Neuronal stem cell (in vitro differentiated cells): ENCODE data around the gene SSRP1.
"Not testable (repeated sequence)": the region's sequence is repeated elsewhere in the genome, so short reads cannot be mapped to it uniquely, and the experiment has no call there.

Experiments
- DNase-seq: peaks from one replicate; pipeline ENCODE4 v3.0.0-alpha.2; 2013; ENCODE audit warnings: low spot score
- H2AFZ ChIP-seq: one replicate; pipeline ENCODE4 v1.6.1; 2013; ENCODE audit warnings: mild to moderate bottlenecking, low read length, inconsistent platforms
- H2AK5ac ChIP-seq: 2 replicates; pipeline ENCODE4 v1.6.1; 2013; ENCODE audit warnings: low read depth, mild to moderate bottlenecking, inconsistent platforms, low read length, moderate library complexity, mixed read lengths
- H2BK120ac ChIP-seq: 2 replicates; pipeline ENCODE4 v1.6.1; 2013; ENCODE audit warnings: low read depth, mild to moderate bottlenecking, inconsistent platforms, low read length, moderate library complexity, mixed read lengths
- H2BK12ac ChIP-seq: one replicate; pipeline ENCODE4 v1.6.1; 2013; ENCODE audit warnings: low read length, inconsistent platforms
- H2BK15ac ChIP-seq: 2 replicates; pipeline ENCODE4 v1.6.1; 2013; ENCODE audit warnings: mild to moderate bottlenecking, low read length, inconsistent platforms, mixed read lengths
- H2BK5ac ChIP-seq: one replicate; pipeline ENCODE4 v1.6.1; 2013; ENCODE audit warnings: inconsistent platforms, mild to moderate bottlenecking, low read length, moderate library complexity
- H3K14ac ChIP-seq: one replicate; pipeline ENCODE4 v1.6.1; 2013; ENCODE audit warnings: low read length, inconsistent platforms
- H3K18ac ChIP-seq: 2 replicates; pipeline ENCODE4 v1.6.1; 2013; ENCODE audit warnings: low read length, inconsistent platforms
- H3K23ac ChIP-seq: 2 replicates; pipeline ENCODE4 v1.6.1; 2013; ENCODE audit warnings: low read depth, mild to moderate bottlenecking, mixed read lengths, low read length, inconsistent platforms; ENCODE audit not compliant: poor library complexity
- H3K27ac ChIP-seq: replicated peaks from 3 replicates; pipeline ENCODE4 v1.5.1; 2013; ENCODE audit warnings: low read length, inconsistent platforms
- H3K27me3 ChIP-seq, 3 experiments: 2 replicates each; pipeline ENCODE4 v1.6.1; 2013; ENCODE audit warnings: low read length in 3 of 3, mild to moderate bottlenecking in 2 of 3, inconsistent platforms in 1 of 3, low read depth in 1 of 3, mixed read lengths in 1 of 3, moderate library complexity in 1 of 3; ENCODE audit not compliant: control insufficient read depth in 3 of 3, insufficient read depth in 3 of 3
- H3K36me3 ChIP-seq, 2 donors: replicated peaks in 1 of 2; 2 replicates each; pipeline ENCODE4 v1.6.1; 2013; ENCODE audit warnings: low read length in 2 of 2; ENCODE audit not compliant: control insufficient read depth in 2 of 2, insufficient read depth in 2 of 2
- H3K4ac ChIP-seq: 2 replicates; pipeline ENCODE4 v1.6.1; 2013; ENCODE audit warnings: inconsistent platforms, mild to moderate bottlenecking, low read length, moderate library complexity
- H3K4me1 ChIP-seq, 2 donors: 1 replicate in 1 of 2; 2 replicates in 1 of 2; pipeline ENCODE4 v1.6.1; 2013; ENCODE audit warnings: low read length in 2 of 2, low read depth in 1 of 2; ENCODE audit not compliant: control insufficient read depth in 2 of 2, insufficient read depth in 1 of 2
- H3K4me2 ChIP-seq: one replicate; pipeline ENCODE4 v1.6.1; 2013; ENCODE audit warnings: mild to moderate bottlenecking, low read length, inconsistent platforms; ENCODE audit not compliant: insufficient read depth, poor library complexity, severe bottlenecking
- H3K4me3 ChIP-seq, 2 donors: 2 replicates each; pipeline ENCODE4 v1.5.1; 2013; ENCODE audit warnings: low read length in 2 of 2, mild to moderate bottlenecking in 2 of 2, inconsistent platforms in 1 of 2, moderate library complexity in 1 of 2
- H3K79me1 ChIP-seq: one replicate; pipeline ENCODE4 v1.6.1; 2013; ENCODE audit warnings: low read depth, mild to moderate bottlenecking, inconsistent platforms, low read length, moderate library complexity
- H3K9ac ChIP-seq: one replicate; pipeline ENCODE4 v1.6.1; 2013; ENCODE audit warnings: mild to moderate bottlenecking, low read depth, low read length, inconsistent platforms; ENCODE audit not compliant: poor library complexity
- H3K9me3 ChIP-seq, 2 donors: replicated peaks in 1 of 2; 2 replicates each; pipeline versions ENCODE3 to v1.6.1; 2013; ENCODE audit warnings: low read length in 2 of 2, mild to moderate bottlenecking in 2 of 2, inconsistent platforms in 1 of 2, low read depth in 1 of 2, mixed read lengths in 1 of 2, moderate library complexity in 1 of 2; ENCODE audit not compliant: control insufficient read depth in 2 of 2, insufficient read depth in 1 of 2
- H4K8ac ChIP-seq: one replicate; pipeline ENCODE4 v1.6.1; 2013; ENCODE audit warnings: low read depth, mild to moderate bottlenecking, inconsistent platforms, low read length, moderate library complexity
- H4K91ac ChIP-seq: one replicate; pipeline ENCODE4 v1.6.1; 2013; ENCODE audit warnings: low read length, low read depth, mild to moderate bottlenecking, inconsistent platforms; ENCODE audit not compliant: poor library complexity
- WGBS, 2 donors: extraction: QIAGEN DNeasy Blood & Tissue Kit; methylation state at CpG; one replicate each; pipeline ENCODE4 v1.1.7; 2013; ENCODE audit warnings: missing lambda C conversion rate in 2 of 2, mixed read lengths in 1 of 2; ENCODE audit not compliant: insufficient read length in 2 of 2, insufficient replicate concordance in 1 of 2; ENCODE audit errors: extremely low coverage in 2 of 2; 5-methylcytosine and 5-hydroxymethylcytosine counted together

Gene SSRP1

DNA sequence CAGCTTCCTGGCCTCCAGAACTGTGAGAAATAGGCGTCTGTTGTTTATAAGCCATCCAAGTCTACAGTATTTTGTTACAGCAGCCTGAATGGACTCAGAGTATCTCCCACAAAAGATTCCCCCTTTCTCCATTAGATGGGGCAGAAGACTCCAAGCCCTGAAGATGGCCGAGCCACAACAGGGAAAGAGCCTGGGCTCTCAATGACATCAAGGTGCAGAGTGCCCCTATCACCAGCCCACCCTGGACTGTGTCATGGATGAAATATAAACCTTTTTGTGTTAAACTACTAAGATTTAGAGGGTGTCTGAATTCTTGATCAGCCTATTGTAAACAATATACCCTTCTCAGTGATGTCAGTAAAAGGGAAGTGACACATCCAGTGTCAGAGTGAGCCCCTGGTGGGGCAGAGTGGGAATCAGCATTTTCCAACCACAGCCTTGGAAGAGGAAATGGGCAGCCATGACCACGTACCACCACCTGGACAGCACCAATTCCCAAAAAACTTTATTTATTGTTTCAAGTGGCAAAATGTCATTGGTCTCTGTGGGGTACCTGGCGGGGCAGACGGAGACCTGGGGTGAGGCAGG, 36.4 kb downstream of the SSRP1 start:
- H3K4ac ChIP-seq: no peak overlapping the region
- no peak overlapping the region for H3K14ac ChIP-seq
- H3K18ac ChIP-seq: no peak overlapping the region
- H3K27ac ChIP-seq: no peak overlapping the region
- H3K9ac ChIP-seq: no peak overlapping the region
- H3K27me3 ChIP-seq: no peaks in the 10 kb centered on the region
- no peak overlapping the region for H2AFZ ChIP-seq
- WGBS, 2 donors: no CpG with 5 or more reads among the region's 5 CpGs
- H2BK12ac ChIP-seq: no peak overlapping the region
- no peak overlapping the region for H3K23ac ChIP-seq
- no peak overlapping the region for H2BK120ac ChIP-seq
- no peaks in the 10 kb centered on the region for H3K4me1 ChIP-seq
- no peak for DNase-seq
- no peak overlapping the region for H2BK15ac ChIP-seq
- H4K8ac ChIP-seq: no peak overlapping the region
- no peak overlapping the region for H3K4me2 ChIP-seq
- H4K91ac ChIP-seq: no peak overlapping the region
- H3K36me3 ChIP-seq: peaks cover 44 to 77% of the 10 kb centered on the region in 2 donors
- no peak overlapping the region for H2AK5ac ChIP-seq
- peaks cover 16 to 20% of the 10 kb centered on the region in 2 donors for H3K9me3 ChIP-seq
- peaks cover 6% of the 10 kb centered on the region for H3K79me1 ChIP-seq
- H2BK5ac ChIP-seq: no peak overlapping the region
- no peak overlapping the region for H3K4me3 ChIP-seq

DNA sequence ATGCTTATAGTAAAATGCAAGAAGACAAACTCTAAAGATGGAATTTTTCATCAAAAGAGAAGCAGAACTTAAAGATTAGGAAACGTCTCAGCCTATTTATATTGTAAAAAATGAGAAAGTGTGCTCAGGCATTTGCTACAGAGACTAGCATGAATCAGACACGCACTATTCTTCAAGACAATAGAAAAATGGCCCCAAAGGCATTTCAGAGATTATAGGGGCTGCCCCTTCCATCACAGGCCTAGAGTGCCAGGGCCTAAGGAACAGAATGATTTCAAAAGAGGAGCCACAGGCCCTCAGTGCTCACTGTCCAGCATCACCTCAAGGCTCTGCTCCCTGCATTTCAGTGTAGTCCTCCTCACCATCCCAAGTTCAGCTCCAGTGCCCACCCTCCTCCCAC, 38.5 kb downstream of the SSRP1 start:
- WGBS, 2 donors: no CpG with 5 or more reads among the region's 2 CpGs
- Histone ChIP-seq H2AFZ (no peak overlapping the region), H4K8ac (no peak overlapping the region), H3K27me3 (no peaks in the 10 kb centered on the region), H3K4me2 (no peak overlapping the region), H3K9ac (no peak overlapping the region), H3K4me1 (no peaks in the 10 kb centered on the region), H2BK120ac (no peak overlapping the region), H3K27ac (no peak overlapping the region), H2BK15ac (no peak overlapping the region), H2AK5ac (no peak overlapping the region), H3K23ac (no peak overlapping the region), H2BK12ac (no peak overlapping the region), H3K36me3 (peaks cover 34 to 57% of the 10 kb centered on the region in 2 donors), H3K14ac (no peak overlapping the region), H3K18ac (no peak overlapping the region), H4K91ac (no peak overlapping the region), H3K79me1 (no peaks in the 10 kb centered on the region), H3K9me3 (peaks cover 16 to 20% of the 10 kb centered on the region in 2 donors), H2BK5ac (no peak overlapping the region), H3K4me3 (no peak overlapping the region), H3K4ac (no peak overlapping the region)
- DNase-seq: no peak

DNA sequence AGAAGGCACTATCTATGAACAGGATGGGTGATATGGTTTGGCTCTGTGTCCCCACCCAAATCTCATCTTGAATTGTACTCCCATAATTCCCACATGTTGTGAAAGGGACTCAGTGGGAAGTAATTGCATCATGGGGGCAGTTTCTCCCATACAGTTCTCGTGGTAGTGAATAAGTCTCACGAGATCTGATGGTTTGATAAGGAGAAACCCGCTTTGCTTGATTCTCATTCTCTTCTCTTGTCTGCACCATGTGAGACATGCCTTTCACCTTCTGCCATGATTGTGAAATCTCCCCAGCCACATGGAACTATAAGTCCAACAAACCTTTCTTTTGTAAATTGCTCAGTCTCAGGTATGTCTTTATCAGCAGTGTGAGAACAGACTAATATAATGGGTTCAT, 39.5 kb downstream of the SSRP1 start:
- not testable (repeated sequence) for DNase-seq, H2BK120ac ChIP-seq, H3K14ac ChIP-seq, H2BK15ac ChIP-seq, H3K79me1 ChIP-seq, H3K27ac ChIP-seq, H3K27me3 ChIP-seq, H2AK5ac ChIP-seq, H4K91ac ChIP-seq, H2BK12ac ChIP-seq, H3K4me3 ChIP-seq, H3K4me1 ChIP-seq, H2AFZ ChIP-seq, H3K23ac ChIP-seq, H3K18ac ChIP-seq, H3K9ac ChIP-seq, H2BK5ac ChIP-seq, H3K4me2 ChIP-seq, H3K4ac ChIP-seq, H4K8ac ChIP-seq
- no CpG with 5 or more reads among the region's 3 CpGs for WGBS, 2 donors
- peaks cover 24 to 47% of the 10 kb centered on the region in 2 donors for H3K36me3 ChIP-seq
- peaks cover 16 to 20% of the 10 kb centered on the region in 2 donors for H3K9me3 ChIP-seq

DNA sequence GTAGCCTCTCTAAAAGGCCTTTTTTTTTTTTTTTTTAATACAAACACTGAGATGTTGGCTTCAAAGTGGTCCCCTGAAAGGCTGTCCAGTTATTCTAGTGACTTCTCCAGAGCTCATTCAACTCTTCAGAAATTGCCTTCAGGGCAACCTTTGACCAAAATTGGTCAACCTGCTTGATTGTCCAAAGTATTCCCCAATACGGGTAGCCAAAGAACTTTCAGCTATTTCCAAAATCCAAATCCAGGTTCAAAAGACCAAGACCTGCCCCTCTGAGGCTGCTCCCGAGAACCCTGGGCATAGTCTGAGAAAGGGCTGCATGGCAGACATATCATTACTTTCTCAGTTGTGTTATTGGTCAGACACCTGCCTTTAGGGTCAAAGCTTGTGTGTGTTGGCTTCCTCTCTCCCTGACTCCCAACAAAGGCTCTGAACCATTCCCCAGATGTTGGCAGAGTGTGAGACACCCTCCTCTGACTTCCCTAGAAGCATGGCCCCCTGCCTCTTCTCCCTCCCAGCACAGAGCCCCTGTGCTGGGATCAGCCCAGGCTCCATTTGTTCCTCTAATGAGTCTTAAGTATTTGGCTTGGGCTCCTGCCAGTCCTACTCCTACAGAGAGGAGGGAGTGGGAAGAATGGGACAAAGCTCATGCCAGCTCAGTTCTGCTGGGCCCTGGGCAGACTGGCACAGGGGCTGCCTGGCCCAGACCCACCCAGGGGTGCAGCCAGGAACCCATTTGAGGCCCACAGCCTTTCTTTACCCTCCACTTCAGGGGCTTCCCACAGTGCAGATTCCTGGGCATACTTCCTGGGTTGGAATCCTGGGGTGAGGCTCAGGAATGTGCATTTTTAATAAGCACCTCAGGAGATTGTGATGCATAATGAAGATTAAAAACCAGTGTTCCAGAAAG, 41.2 kb downstream of the SSRP1 start:
- Histone ChIP-seq H3K27me3 (no peaks in the 10 kb centered on the region), H3K9me3 (peaks cover 6 to 8% of the 10 kb centered on the region in 2 donors), H3K36me3 (peaks cover 7 to 30% of the 10 kb centered on the region in 2 donors), H2BK12ac (no peak overlapping the region), H4K91ac (no peak overlapping the region), H2BK15ac (no peak overlapping the region), H3K23ac (no peak overlapping the region), H3K14ac (no peak overlapping the region), H4K8ac (no peak overlapping the region), H3K4me3 (no peak overlapping the region), H2AFZ (no peak overlapping the region), H2AK5ac (no peak overlapping the region), H3K4me2 (no peak overlapping the region), H3K4me1 (peaks cover 0 to 2% of the 10 kb centered on the region in 2 donors), H2BK120ac (no peak overlapping the region), H2BK5ac (no peak overlapping the region), H3K9ac (no peak overlapping the region), H3K27ac (no peak overlapping the region), H3K18ac (no peak overlapping the region), H3K4ac (no peak overlapping the region), H3K79me1 (no peaks in the 10 kb centered on the region)
- WGBS, 2 donors: no CpG with 5 or more reads among the region's 2 CpGs
- no peak for DNase-seq
